ENCODE results near the gene PLPP3. TPM values are rescaled to one million over a fixed set of nuclear protein-coding genes. Genes with fewer than 3 reads are reported as not detected.

PLPP3 gene
- total RNA-seq, 1 experiment from 2014 or later: 8.2 TPM

GRCh38 chr1:56463376-56463775 is 116.0 kb downstream of the PLPP3 start:
- H3K4me3 ChIP-seq (ENCODE audit: low read depth in 2 of 2, low read length in 2 of 2): no peak overlapping the region
- POLR2A ChIA-PET: no interaction called here
- no peaks in the 10 kb centered on the region for H3K36me3 ChIP-seq (ENCODE audit: control insufficient read depth, insufficient read depth, low read length)
- DNase-seq (ENCODE audit: low read depth, low spot score) (no peak), ATAC-seq (no peak)
- no peaks in the 10 kb centered on the region for H3K27me3 ChIP-seq (ENCODE audit: control insufficient read depth, insufficient read depth, low read length)
- no peaks in the 10 kb centered on the region for H3K4me1 ChIP-seq (ENCODE audit: control insufficient read depth, insufficient read depth, low read length)
- BruUV-seq (replicated peaks): no TSS peak
- CTCF ChIA-PET: no interaction called here
- TF ChIP-seq TCF7L2 (IDR thresholded peaks at IDR 0.05; ENCODE audit: low read depth, low read length): no peak
- no peak for TF ChIP-seq POLR2AphosphoS5 (IDR thresholded peaks at IDR 0.05; ENCODE audit: low read depth, low read length)
- TF ChIP-seq SIN3A (IDR thresholded peaks at IDR 0.05; ENCODE audit: borderline replicate concordance, insufficient read depth, low read depth, low read length): no peak
- TF ChIP-seq CTCF (IDR thresholded peaks at IDR 0.05): no peak
- TF ChIP-seq, protein P1, sequence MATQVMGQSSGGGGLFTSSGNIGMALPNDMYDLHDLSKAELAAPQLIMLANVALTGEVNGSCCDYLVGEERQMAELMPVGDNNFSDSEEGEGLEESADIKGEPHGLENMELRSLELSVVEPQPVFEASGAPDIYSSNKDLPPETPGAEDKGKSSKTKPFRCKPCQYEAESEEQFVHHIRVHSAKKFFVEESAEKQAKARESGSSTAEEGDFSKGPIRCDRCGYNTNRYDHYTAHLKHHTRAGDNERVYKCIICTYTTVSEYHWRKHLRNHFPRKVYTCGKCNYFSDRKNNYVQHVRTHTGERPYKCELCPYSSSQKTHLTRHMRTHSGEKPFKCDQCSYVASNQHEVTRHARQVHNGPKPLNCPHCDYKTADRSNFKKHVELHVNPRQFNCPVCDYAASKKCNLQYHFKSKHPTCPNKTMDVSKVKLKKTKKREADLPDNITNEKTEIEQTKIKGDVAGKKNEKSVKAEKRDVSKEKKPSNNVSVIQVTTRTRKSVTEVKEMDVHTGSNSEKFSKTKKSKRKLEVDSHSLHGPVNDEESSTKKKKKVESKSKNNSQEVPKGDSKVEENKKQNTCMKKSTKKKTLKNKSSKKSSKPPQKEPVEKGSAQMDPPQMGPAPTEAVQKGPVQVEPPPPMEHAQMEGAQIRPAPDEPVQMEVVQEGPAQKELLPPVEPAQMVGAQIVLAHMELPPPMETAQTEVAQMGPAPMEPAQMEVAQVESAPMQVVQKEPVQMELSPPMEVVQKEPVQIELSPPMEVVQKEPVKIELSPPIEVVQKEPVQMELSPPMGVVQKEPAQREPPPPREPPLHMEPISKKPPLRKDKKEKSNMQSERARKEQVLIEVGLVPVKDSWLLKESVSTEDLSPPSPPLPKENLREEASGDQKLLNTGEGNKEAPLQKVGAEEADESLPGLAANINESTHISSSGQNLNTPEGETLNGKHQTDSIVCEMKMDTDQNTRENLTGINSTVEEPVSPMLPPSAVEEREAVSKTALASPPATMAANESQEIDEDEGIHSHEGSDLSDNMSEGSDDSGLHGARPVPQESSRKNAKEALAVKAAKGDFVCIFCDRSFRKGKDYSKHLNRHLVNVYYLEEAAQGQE (IDR thresholded peaks at IDR 0.05; ENCODE audit: insufficient read depth in 1 of 2, low read depth in 2 of 2, low read length in 1 of 2): no peak
- intact Hi-C loops (cut with micrococcal nuclease; ENCODE audit: unreplicated experiment) (no loop called here), in situ Hi-C loops (cut with HindIII; ENCODE audit: low pct_unique_long_range_greater_than_20kb, low sequenced_read_pairs) (no loop called here)
- no peak overlapping the region for H3K27ac ChIP-seq (ENCODE audit: low read length)
- H3K9me3 ChIP-seq (ENCODE audit: control insufficient read depth, insufficient read depth, low read depth, low read length): no peaks in the 10 kb centered on the region

- BruUV-seq (replicated peaks): no TSS peak
- TF ChIP-seq TCF7L2 (IDR thresholded peaks at IDR 0.05; ENCODE audit: low read depth, low read length) (no peak), CTCF (IDR thresholded peaks at IDR 0.05) (no peak), POLR2AphosphoS5 (IDR thresholded peaks at IDR 0.05; ENCODE audit: low read depth, low read length) (no peak), SIN3A (IDR thresholded peaks at IDR 0.05; ENCODE audit: borderline replicate concordance, insufficient read depth, low read depth, low read length) (no peak)
- TF ChIP-seq, protein P1 (IDR thresholded peaks at IDR 0.05; ENCODE audit: insufficient read depth in 1 of 2, low read depth in 2 of 2, low read length in 1 of 2): no peak
- H3K4me3 ChIP-seq (ENCODE audit: low read depth in 2 of 2, low read length in 2 of 2): no peak overlapping the region
- DNase-seq (ENCODE audit: low read depth, low spot score) (no peak), ATAC-seq (no peak)
- no peak overlapping the region for H3K27ac ChIP-seq (ENCODE audit: low read length)
- in situ Hi-C loops (cut with HindIII; ENCODE audit: low pct_unique_long_range_greater_than_20kb, low sequenced_read_pairs) (no loop called here), intact Hi-C loops (cut with micrococcal nuclease; ENCODE audit: unreplicated experiment) (no loop called here)
- CTCF ChIA-PET: interaction anchor here (0.5 kb wide), 1 partner anchor 1183 kb away, joined by 3 read pairs; no protein-coding TSS in a partner anchor
- POLR2A ChIA-PET: no interaction called here
- no peaks in the 10 kb centered on the region for H3K36me3 ChIP-seq (ENCODE audit: control insufficient read depth, insufficient read depth, low read length)
- no peaks in the 10 kb centered on the region for H3K4me1 ChIP-seq (ENCODE audit: control insufficient read depth, insufficient read depth, low read length)
- no peaks in the 10 kb centered on the region for H3K9me3 ChIP-seq (ENCODE audit: control insufficient read depth, insufficient read depth, low read depth, low read length)
- H3K27me3 ChIP-seq (ENCODE audit: control insufficient read depth, insufficient read depth, low read length): no peaks in the 10 kb centered on the region
Observed at GRCh38 chr1:56462209-56462608, 117.2 kb downstream of the PLPP3 start.
